HepG2 (cell line): Measurements from ENCODE around the gene MYH16. TPM values are rescaled to one million over a fixed set of nuclear protein-coding genes. Genes with fewer than 3 reads are reported as not detected.

Experiments used
- AGO1 ChIP-seq: fragments of 200-400 bp; formaldehyde crosslinking; IDR thresholded peaks from 2 replicates; pipeline ENCODE4 v1.6.1; 2017; ENCODE audit warnings: mild to moderate bottlenecking, low read depth, low read length, moderate library complexity; ENCODE audit not compliant: poor library complexity, severe bottlenecking
- CERS6 ChIP-seq: sonication (generic); formaldehyde crosslinking; IDR thresholded peaks from 2 replicates; pipeline ENCODE4 v1.5.0; 2020; ENCODE audit warnings: missing genetic modification reagents
- NR1H2 ChIP-seq: sonication (generic); formaldehyde crosslinking; IDR thresholded peaks from 2 replicates; pipeline ENCODE4 v1.8.1; 2022; ENCODE audit warnings: low read depth, missing genetic modification reagents, borderline replicate concordance
- PBX2 ChIP-seq: IDR thresholded peaks from 2 replicates; pipeline ENCODE4 v1.6.1; 2016; ENCODE audit warnings: control low read depth
- TERF1 ChIP-seq: sonication (generic); formaldehyde crosslinking; IDR thresholded peaks from 2 replicates; pipeline ENCODE4 v1.8.0; 2022; ENCODE audit warnings: mild to moderate bottlenecking, missing genetic modification reagents, moderate library complexity
- ZBTB39 ChIP-seq: sonication (generic); formaldehyde crosslinking; IDR thresholded peaks from 2 replicates; pipeline ENCODE4 v1.5.0; 2020; ENCODE audit warnings: missing genetic modification reagents
- ZNF276 ChIP-seq: sonication (generic); formaldehyde crosslinking; IDR thresholded peaks from 2 replicates; pipeline ENCODE4 v1.4.0; 2020; ENCODE audit warnings: mild to moderate bottlenecking, low read depth, missing genetic modification reagents
- ZNF280B ChIP-seq: sonication (generic); formaldehyde crosslinking; IDR thresholded peaks from 2 replicates; pipeline ENCODE4 v1.5.0; 2020; ENCODE audit warnings: missing genetic modification reagents, mild to moderate bottlenecking, borderline replicate concordance
- ZNF292 ChIP-seq: sonication (generic); formaldehyde crosslinking; IDR thresholded peaks from 2 replicates; pipeline ENCODE4 v1.8.1; 2022; ENCODE audit warnings: mild to moderate bottlenecking, low read depth, missing genetic modification reagents, borderline replicate concordance
- ZNF547 ChIP-seq: sonication (generic); formaldehyde crosslinking; IDR thresholded peaks from 2 replicates; pipeline ENCODE4 v1.5.1; 2020; ENCODE audit warnings: mild to moderate bottlenecking, missing genetic modification reagents
- ZNF704 ChIP-seq: sonication (generic); formaldehyde crosslinking; IDR thresholded peaks from 2 replicates; pipeline ENCODE4 v1.8.1; 2023; ENCODE audit warnings: mild to moderate bottlenecking, inconsistent platforms, moderate library complexity, missing genetic modification reagents, borderline replicate concordance
- polyA plus RNA-seq, 8 experiments: library from polyadenylated mRNA; depleted of rRNA in 3 of 8; stranded (reverse) in 7 of 8; unstranded in 1 of 8; fragments of >200 nt; fragmentation: Illumina TruSeq in 4 of 8; extraction: Trizol in 4 of 8; gene quantifications; 2 replicates each; pipeline versions ENCODE4 v1.2.1 to v1.2.3, GENCODE V29; 2011 to 2016; ENCODE audit warnings: low read depth in 4 of 8, missing spikeins in 1 of 8, mixed read lengths in 1 of 8; ENCODE audit not compliant: insufficient read depth in 1 of 8
- total RNA-seq, 5 experiments: library from RNA; depleted of rRNA; stranded (reverse); fragments of >200 nt; fragmentation: Illumina TruSeq; extraction: Trizol; gene quantifications; 2 replicates each; pipeline ENCODE4 v1.2.3, GENCODE V29; 2016; ENCODE audit warnings: low read depth in 1 of 5

The MYH16 gene
- total and polyA plus RNA-seq, 2 of the 13 experiments (the other 11 are each of a cell fraction or from before 2014, with no cell fraction given): 0.05 to 0.15 TPM

- no peak for TF ChIP-seq AGO1
- no peak for TF ChIP-seq ZNF276 (CRISPR knock-in tag)
- TF ChIP-seq ZNF280B (CRISPR knock-in tag): peak; percentile 68; the same call in 1 of the 2 replicates
- peak; percentile 61; the same call in 1 of the 2 replicates for TF ChIP-seq ZNF704
- TF ChIP-seq NR1H2 (CRISPR knock-in tag): no peak
- TF ChIP-seq PBX2 (CRISPR knock-in tag): no peak
- TF ChIP-seq ZBTB39 (CRISPR knock-in tag): no peak
- TF ChIP-seq CERS6: peak; percentile 23; the same call in 1 of the 2 replicates
- 0 out of 2 replicates have a peak, but pooled peaks have one; percentile 47 for TF ChIP-seq ZNF547 (CRISPR knock-in tag)
- TF ChIP-seq ZNF292 (CRISPR knock-in tag): no peak; the same call in 1 of the 2 replicates
- no peak for TF ChIP-seq TERF1 (CRISPR knock-in tag)
Observed at GRCh38 chr7:99325592-99326407, 53.2 kb downstream of the MYH16 start, which contains the start of gene ARPC1A (continued).
